ENCODE measurements around the gene RB1. TPM values are rescaled to one million over a fixed set of nuclear protein-coding genes. Genes with fewer than 3 reads are reported as not detected.

RB1 gene
- total RNA-seq, 1 experiment from 2014 or later: 57.1 TPM

DNA sequence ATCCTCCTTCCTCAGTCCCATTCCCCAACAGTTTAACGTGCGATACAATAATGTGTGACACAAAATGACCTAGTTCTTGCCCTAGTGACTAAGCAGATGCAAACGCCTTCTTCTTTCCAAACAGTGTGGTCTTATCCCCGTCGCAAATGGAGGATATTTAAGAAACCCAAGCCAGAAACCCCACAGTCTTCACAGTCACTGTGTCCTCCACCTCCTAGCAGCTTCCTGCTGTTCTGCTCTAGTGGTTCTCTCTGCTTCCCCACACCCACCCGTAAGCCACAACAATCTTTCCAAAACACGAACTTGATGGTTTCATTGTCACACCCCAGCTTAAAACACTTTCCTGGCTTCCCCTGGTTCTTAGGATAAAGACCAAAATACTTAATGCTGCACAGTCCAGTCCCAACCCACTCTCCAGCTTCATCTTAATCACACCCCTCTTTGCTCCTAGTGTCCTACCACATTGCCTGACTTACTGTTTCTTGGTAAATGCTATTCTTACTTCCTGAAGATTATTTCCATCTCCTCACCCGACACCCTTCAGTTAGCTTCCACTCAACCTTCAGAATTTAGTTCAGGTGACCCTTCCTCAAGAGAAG lies 38.2 kb upstream of the RB1 start:
- CTCF ChIA-PET: no interaction called here
- peak; percentile 42 for DNase-seq (ENCODE audit: low spot score)
- no peaks in the 10 kb centered on the region for H3K27me3 ChIP-seq (replicated peaks; ENCODE audit: insufficient read depth, low read depth, low read length, poor library complexity)
- peaks cover 22% of the 10 kb centered on the region for H3K4me1 ChIP-seq (ENCODE audit: insufficient read depth, low read length, poor library complexity, severe bottlenecking)
- H3K27ac ChIP-seq (ENCODE audit: low read depth, low read length, poor library complexity, severe bottlenecking): no peak overlapping the region
- intact Hi-C loops (cut with micrococcal nuclease; ENCODE audit: unreplicated experiment): no loop called here
- no peak overlapping the region for H3K4me3 ChIP-seq (ENCODE audit: low read depth, low read length, poor library complexity, severe bottlenecking)
- H3K36me3 ChIP-seq (ENCODE audit: insufficient read depth, low read length, poor library complexity, severe bottlenecking): peaks cover 25% of the 10 kb centered on the region
- POLR2A ChIA-PET (ENCODE audit: low non-redundant PET): no interaction called here
- TF ChIP-seq EZH2 (IDR thresholded peaks at IDR 0.05; ENCODE audit: borderline replicate concordance, low read depth, low read length, poor library complexity, severe bottlenecking): no peak
- TF ChIP-seq, protein P1, sequence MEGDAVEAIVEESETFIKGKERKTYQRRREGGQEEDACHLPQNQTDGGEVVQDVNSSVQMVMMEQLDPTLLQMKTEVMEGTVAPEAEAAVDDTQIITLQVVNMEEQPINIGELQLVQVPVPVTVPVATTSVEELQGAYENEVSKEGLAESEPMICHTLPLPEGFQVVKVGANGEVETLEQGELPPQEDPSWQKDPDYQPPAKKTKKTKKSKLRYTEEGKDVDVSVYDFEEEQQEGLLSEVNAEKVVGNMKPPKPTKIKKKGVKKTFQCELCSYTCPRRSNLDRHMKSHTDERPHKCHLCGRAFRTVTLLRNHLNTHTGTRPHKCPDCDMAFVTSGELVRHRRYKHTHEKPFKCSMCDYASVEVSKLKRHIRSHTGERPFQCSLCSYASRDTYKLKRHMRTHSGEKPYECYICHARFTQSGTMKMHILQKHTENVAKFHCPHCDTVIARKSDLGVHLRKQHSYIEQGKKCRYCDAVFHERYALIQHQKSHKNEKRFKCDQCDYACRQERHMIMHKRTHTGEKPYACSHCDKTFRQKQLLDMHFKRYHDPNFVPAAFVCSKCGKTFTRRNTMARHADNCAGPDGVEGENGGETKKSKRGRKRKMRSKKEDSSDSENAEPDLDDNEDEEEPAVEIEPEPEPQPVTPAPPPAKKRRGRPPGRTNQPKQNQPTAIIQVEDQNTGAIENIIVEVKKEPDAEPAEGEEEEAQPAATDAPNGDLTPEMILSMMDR (conservative IDR thresholded peaks at IDR 0.05; ENCODE audit: low read depth, low read length): no peak
- H3K9me3 ChIP-seq (ENCODE audit: low read depth, low read length, poor library complexity, severe bottlenecking): no peaks in the 10 kb centered on the region
- BruUV-seq (replicated peaks): no TSS peak

DNA sequence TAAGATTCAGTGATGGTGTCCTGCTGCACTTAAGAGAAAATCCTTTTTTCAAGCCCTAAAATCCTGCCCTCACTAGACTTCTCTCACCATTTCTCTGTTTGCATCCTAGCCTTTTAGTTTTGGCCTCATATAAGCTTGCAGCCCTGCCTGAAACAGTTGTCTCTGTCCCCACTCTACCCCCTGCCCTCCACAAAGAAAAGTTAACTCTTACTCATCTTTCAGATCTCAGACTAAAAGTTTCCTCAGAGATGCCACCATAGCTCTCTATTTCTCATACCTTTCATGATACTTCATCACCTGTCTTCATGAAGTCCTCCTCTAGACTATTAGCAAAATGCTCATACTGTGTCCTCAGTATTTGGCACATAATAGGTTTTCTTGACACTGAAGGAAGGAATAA lies 37.4 kb upstream of the RB1 start:
- H3K36me3 ChIP-seq (ENCODE audit: insufficient read depth, low read length, poor library complexity, severe bottlenecking): peaks cover 22% of the 10 kb centered on the region
- no peak for DNase-seq (ENCODE audit: low spot score)
- H3K27ac ChIP-seq (ENCODE audit: low read depth, low read length, poor library complexity, severe bottlenecking): no peak overlapping the region
- BruUV-seq (replicated peaks): no TSS peak
- no peak overlapping the region for H3K4me3 ChIP-seq (ENCODE audit: low read depth, low read length, poor library complexity, severe bottlenecking)
- POLR2A ChIA-PET (ENCODE audit: low non-redundant PET): no interaction called here
- no peaks in the 10 kb centered on the region for H3K9me3 ChIP-seq (ENCODE audit: low read depth, low read length, poor library complexity, severe bottlenecking)
- peaks cover 22% of the 10 kb centered on the region for H3K4me1 ChIP-seq (ENCODE audit: insufficient read depth, low read length, poor library complexity, severe bottlenecking)
- CTCF ChIA-PET: no interaction called here
- no peak for TF ChIP-seq EZH2 (IDR thresholded peaks at IDR 0.05; ENCODE audit: borderline replicate concordance, low read depth, low read length, poor library complexity, severe bottlenecking)
- TF ChIP-seq, protein P1 (conservative IDR thresholded peaks at IDR 0.05; ENCODE audit: low read depth, low read length): no peak
- H3K27me3 ChIP-seq (replicated peaks; ENCODE audit: insufficient read depth, low read depth, low read length, poor library complexity): no peaks in the 10 kb centered on the region
- intact Hi-C loops (cut with micrococcal nuclease; ENCODE audit: unreplicated experiment): no loop called here

DNA sequence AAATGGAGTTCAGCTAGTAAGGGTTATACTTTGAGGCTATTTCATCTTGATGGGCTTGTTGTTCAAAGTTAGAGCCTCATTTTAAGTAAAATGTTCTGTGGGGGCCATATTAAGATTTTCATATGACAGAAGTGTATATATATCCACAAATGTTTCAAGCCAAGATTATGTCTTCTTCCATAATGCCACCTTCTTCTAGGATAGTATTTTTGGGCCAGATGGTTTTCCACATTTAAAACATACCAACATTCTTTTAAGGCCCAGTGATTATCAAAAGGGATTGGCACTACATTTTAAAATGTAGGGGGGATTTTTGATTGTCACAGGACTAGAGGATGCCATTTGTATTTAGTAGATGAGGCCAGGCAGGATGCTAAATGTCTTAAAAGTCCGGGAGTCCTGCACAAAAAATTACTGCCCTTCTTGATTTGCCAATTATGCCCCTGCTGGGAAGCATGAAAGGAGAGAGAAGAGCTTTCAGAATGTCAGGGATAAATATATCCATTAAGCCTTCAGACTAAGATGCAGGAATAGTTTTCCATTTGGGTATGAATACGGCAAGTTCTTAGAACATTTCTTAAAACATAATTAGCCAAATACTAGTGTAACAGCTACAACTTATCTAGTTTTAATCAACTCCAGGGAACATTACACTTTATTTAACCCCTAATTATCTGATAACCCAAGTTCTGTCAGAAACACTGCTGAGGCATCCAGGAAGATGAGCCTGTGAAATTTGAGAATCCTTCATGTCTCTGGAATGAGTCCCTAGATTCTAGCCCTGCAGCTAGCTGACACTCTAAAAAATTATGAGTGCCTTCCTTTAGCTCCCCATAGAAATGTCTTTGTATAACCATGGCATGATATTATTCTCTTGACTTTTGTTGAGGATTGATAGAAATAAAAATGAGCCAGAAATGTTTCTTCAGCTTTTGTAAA lies 36.6 kb upstream of the RB1 start:
- H3K27me3 ChIP-seq (replicated peaks; ENCODE audit: insufficient read depth, low read depth, low read length, poor library complexity): no peaks in the 10 kb centered on the region
- no peak overlapping the region for H3K27ac ChIP-seq (ENCODE audit: low read depth, low read length, poor library complexity, severe bottlenecking)
- no TSS peak for BruUV-seq (replicated peaks)
- peak; percentile 68 for DNase-seq (ENCODE audit: low spot score)
- ChIA-PET CTCF (no interaction called here), POLR2A (ENCODE audit: low non-redundant PET) (no interaction called here)
- H3K36me3 ChIP-seq (ENCODE audit: insufficient read depth, low read length, poor library complexity, severe bottlenecking): peaks cover 14% of the 10 kb centered on the region
- H3K9me3 ChIP-seq (ENCODE audit: low read depth, low read length, poor library complexity, severe bottlenecking): no peaks in the 10 kb centered on the region
- no peak overlapping the region for H3K4me3 ChIP-seq (ENCODE audit: low read depth, low read length, poor library complexity, severe bottlenecking)
- TF ChIP-seq, protein P1 (conservative IDR thresholded peaks at IDR 0.05; ENCODE audit: low read depth, low read length): no peak
- TF ChIP-seq EZH2 (IDR thresholded peaks at IDR 0.05; ENCODE audit: borderline replicate concordance, low read depth, low read length, poor library complexity, severe bottlenecking): no peak
- intact Hi-C loops (cut with micrococcal nuclease; ENCODE audit: unreplicated experiment): no loop called here
- peaks cover 22% of the 10 kb centered on the region for H3K4me1 ChIP-seq (ENCODE audit: insufficient read depth, low read length, poor library complexity, severe bottlenecking)

All from A673 (cell line).